GM12878 (cell line): ENCODE results near the gene RP9. TPM values are rescaled to one million over a fixed set of nuclear protein-coding genes. Genes with fewer than 3 reads are reported as not detected.

Source experiments
- ATAC-seq: fragments of 200-7000 bp; cut with Tn5 transposase; 3 replicates; pipeline ENCODE4 v1.9.1; 2020; ENCODE audit warnings: mild to moderate bottlenecking, moderate library complexity
- BruUV-seq: library from RNA; stranded (reverse); fragments of 400-500 nt; replicated peaks from 2 replicates; lab custom pipeline; 2021; lab: Mats Ljungman, UMichigan
- CTCF ChIA-PET: fragments of 300-600 bp; sonication (Branson Sonifier 250); formaldehyde crosslinking; extraction: SDS; loops from one replicate; lab custom pipeline; 2021; ENCODE audit warnings: inconsistent platforms; lab: Yijun Ruan, JAX
- POLR2A ChIA-PET: fragments of 350-600 bp; formaldehyde crosslinking; extraction: SDS; loops from one replicate; lab custom pipeline; 2021; ENCODE audit warnings: inconsistent platforms; lab: Charles Lee
- RAD21 ChIA-PET: fragments of 300-600 bp; sonication (Branson Sonifier 250); formaldehyde crosslinking; loops from one replicate; lab custom pipeline; 2023; ENCODE audit warnings: antibody characterized with exemption; ENCODE audit not compliant: unreplicated experiment; lab: Charles Lee
- SMC1A ChIA-PET: fragments of 300-600 bp; sonication (Branson Sonifier 250); formaldehyde crosslinking; loops from one replicate; lab custom pipeline; 2023; ENCODE audit not compliant: unreplicated experiment, uncharacterized antibody; lab: Charles Lee
- DNase-seq: peaks from one replicate; pipeline ENCODE4 v3.0.0-alpha.2; 2011; ENCODE audit warnings: low read depth, low spot score
- FAIRE-seq: peaks from 3 replicates; lab custom pipeline; 2011; peaks lifted over from hg19 to GRCh38; lab: Jason Lieb, UNC
- H2AFZ ChIP-seq: 2 replicates; pipeline ENCODE4 v1.6.0; 2011; ENCODE audit warnings: low read depth, low read length, control low read depth; ENCODE audit not compliant: control insufficient read depth
- H3K27ac ChIP-seq: 2 replicates; pipeline ENCODE4 v1.5.1; 2011; ENCODE audit warnings: control low read depth; ENCODE audit not compliant: control insufficient read depth, insufficient read depth
- H3K27me3 ChIP-seq, 2 experiments: replicated peaks in 1 of 2; 2 replicates each; pipeline versions ENCODE4 v1.6.0 to v1.6.1; 2011; ENCODE audit warnings: low read length in 1 of 2; ENCODE audit not compliant: control insufficient read depth in 2 of 2, insufficient read depth in 2 of 2
- H3K36me3 ChIP-seq, 2 experiments: 2 replicates each; pipeline ENCODE4 v1.5.1; 2011; ENCODE audit warnings: low read length in 1 of 2; ENCODE audit not compliant: control insufficient read depth in 2 of 2, insufficient read depth in 2 of 2
- H3K4me1 ChIP-seq: 2 replicates; pipeline ENCODE4 v1.6.1; 2011; ENCODE audit warnings: mild to moderate bottlenecking, low read length, moderate library complexity, mixed read lengths; ENCODE audit not compliant: control insufficient read depth, insufficient read depth
- H3K4me2 ChIP-seq: 2 replicates; pipeline ENCODE4 v1.6.0; 2011; ENCODE audit warnings: control low read depth; ENCODE audit not compliant: control insufficient read depth, insufficient read depth
- H3K4me3 ChIP-seq: fragments of 200-600 bp; sonication (generic); 2 replicates; pipeline ENCODE4 v1.5.1; 2016
- H3K79me2 ChIP-seq: 2 replicates; pipeline ENCODE4 v1.6.0; 2011; ENCODE audit warnings: low read length; ENCODE audit not compliant: control insufficient read depth, insufficient read depth
- H3K9ac ChIP-seq: 2 replicates; pipeline ENCODE4 v1.8.0; 2011; ENCODE audit warnings: low read length, control low read depth, mixed read lengths; ENCODE audit not compliant: control insufficient read depth, insufficient read depth
- H3K9me3 ChIP-seq: replicated peaks from 3 replicates; pipeline ENCODE4 v1.5.1; 2011; ENCODE audit warnings: mild to moderate bottlenecking, low read length; ENCODE audit not compliant: control insufficient read depth, insufficient read depth
- H4K20me1 ChIP-seq: 2 replicates; pipeline ENCODE4 v1.6.0; 2011; ENCODE audit not compliant: control insufficient read depth, insufficient read depth
- EED ChIP-seq: sonication (generic); IDR thresholded peaks from 2 replicates; pipeline ENCODE4 v1.6.1; 2016; ENCODE audit warnings: antibody characterized with exemption, low read depth
- FOS ChIP-seq: IDR thresholded peaks from 3 replicates; pipeline ENCODE4 v1.6.1; 2011; ENCODE audit warnings: borderline replicate concordance; ENCODE audit not compliant: insufficient read length; ENCODE audit errors: extremely low read depth
- HDAC6 ChIP-seq: fragments of 200-600 bp; sonication (generic); IDR thresholded peaks from one replicate; pipeline ENCODE4 v1.8.0; 2017; ENCODE audit warnings: antibody characterized with exemption; ENCODE audit not compliant: unreplicated experiment
- IRF4 ChIP-seq: IDR thresholded peaks from 2 replicates; pipeline ENCODE4 v1.6.1; 2011; ENCODE audit warnings: low read depth, low read length
- NFYB ChIP-seq: IDR thresholded peaks from 2 replicates; pipeline ENCODE4 v1.6.1; 2011; ENCODE audit warnings: low read depth, mild to moderate bottlenecking, low read length, improper control_type of control experiment, moderate library complexity; ENCODE audit not compliant: insufficient read depth
- POU2F2 ChIP-seq: IDR thresholded peaks from 3 replicates; pipeline ENCODE4 v1.6.1; 2011; ENCODE audit warnings: low read depth, mild to moderate bottlenecking, low read length, borderline replicate concordance
- RBBP5 ChIP-seq: fragments of 200-600 bp; sonication (generic); conservative IDR thresholded peaks from 2 replicates; pipeline ENCODE4 v1.6.1; 2016
- RUNX3 ChIP-seq: IDR thresholded peaks from 2 replicates; pipeline ENCODE4 v1.6.1; 2012; ENCODE audit warnings: low read length, inconsistent platforms
- SMAD1 ChIP-seq: fragments of 450-650 bp; IDR thresholded peaks from 2 replicates; pipeline ENCODE4 v1.6.1; 2018; ENCODE audit warnings: mild to moderate bottlenecking, low read depth; ENCODE audit not compliant: partially characterized antibody
- SMAD5 ChIP-seq: IDR thresholded peaks from 2 replicates; pipeline ENCODE4 v1.6.1; 2016; ENCODE audit warnings: antibody characterized with exemption, low read depth
- SMARCA5 ChIP-seq: fragments of 450-650 bp; IDR thresholded peaks from 2 replicates; pipeline ENCODE4 v1.6.1; 2017; ENCODE audit warnings: mild to moderate bottlenecking
- SPI1 ChIP-seq: IDR thresholded peaks from 2 replicates; pipeline ENCODE4 v1.6.1; 2011; ENCODE audit warnings: low read depth, mild to moderate bottlenecking, low read length, moderate library complexity, borderline replicate concordance; ENCODE audit not compliant: insufficient read depth
- TAF1 ChIP-seq: IDR thresholded peaks from 2 replicates; pipeline ENCODE4 v1.6.1; 2011; ENCODE audit warnings: mild to moderate bottlenecking, low read depth, low read length, borderline replicate concordance
- TBL1XR1 ChIP-seq: IDR thresholded peaks from 2 replicates; pipeline ENCODE4 v1.6.1; 2012; ENCODE audit warnings: low read depth, low read length, improper control_type of control experiment
- ZNF207 ChIP-seq: fragments of 450-650 bp; IDR thresholded peaks from 2 replicates; pipeline ENCODE4 v1.6.1; 2014; ENCODE audit warnings: antibody characterized with exemption, mild to moderate bottlenecking, borderline replicate concordance
- WGBS: methylation state at CpG from one replicate; pipeline ENCODE4 v1.1.6; 2016; ENCODE audit warnings: low lambda C conversion rate; ENCODE audit not compliant: insufficient replicate concordance, insufficient coverage; ENCODE audit errors: missing lambda C conversion rate; 5-methylcytosine and 5-hydroxymethylcytosine counted together
- in situ Hi-C: fragments of 300-500 bp; cut with MboI; formaldehyde crosslinking; loops from 9 replicates; pipeline ENCODE4 v1.14.3; 2018; ENCODE audit warnings: mixed read lengths
- intact Hi-C: fragments of 100-400 bp; cut with micrococcal nuclease; formaldehyde crosslinking; loops from one replicate; pipeline ENCODE4 v1.14.2; 2022; ENCODE audit not compliant: unreplicated experiment
- polyA plus RNA-seq, 11 experiments: library from polyadenylated mRNA; depleted of rRNA in 4 of 11; unstranded in 6 of 11; stranded (reverse) in 5 of 11; fragments of >200 nt; fragmentation: Nextera tagmentation in 4 of 11; fragmentation: Illumina TruSeq in 1 of 11; extraction: Ambion mirVana in 4 of 11; extraction: Trizol in 1 of 11; gene quantifications; 1 replicate in 1 of 11; 2 replicates in 10 of 11; pipeline versions ENCODE4 v1.2.1 to v1.2.3, GENCODE V29; 2011 to 2016; ENCODE audit warnings: inconsistent platforms in 2 of 11, missing spikeins in 2 of 11, low read depth in 1 of 11
- total RNA-seq, 4 experiments: library from RNA; depleted of rRNA in 3 of 4; stranded (reverse); fragments of >200 nt in 3 of 4; fragmentation: Illumina TruSeq in 1 of 4; extraction: Trizol in 1 of 4; gene quantifications; 2 replicates each; pipeline versions ENCODE4 v1.2.1 to v1.2.3, GENCODE V29; 2013 to 2021
- TF ChIP-seq, protein P1 (sequence below): fragments of 450-650 bp; formaldehyde crosslinking; IDR thresholded peaks from 2 replicates; pipeline ENCODE4 v1.4.0; 2022; ENCODE audit warnings: mild to moderate bottlenecking, moderate library complexity

Gene RP9
- total and polyA plus RNA-seq, 10 of the 15 experiments (the other 5 are each of a cell fraction or from before 2014, with no cell fraction given) = 7.6 to 25.3 (median 16.9) TPM

DNA sequence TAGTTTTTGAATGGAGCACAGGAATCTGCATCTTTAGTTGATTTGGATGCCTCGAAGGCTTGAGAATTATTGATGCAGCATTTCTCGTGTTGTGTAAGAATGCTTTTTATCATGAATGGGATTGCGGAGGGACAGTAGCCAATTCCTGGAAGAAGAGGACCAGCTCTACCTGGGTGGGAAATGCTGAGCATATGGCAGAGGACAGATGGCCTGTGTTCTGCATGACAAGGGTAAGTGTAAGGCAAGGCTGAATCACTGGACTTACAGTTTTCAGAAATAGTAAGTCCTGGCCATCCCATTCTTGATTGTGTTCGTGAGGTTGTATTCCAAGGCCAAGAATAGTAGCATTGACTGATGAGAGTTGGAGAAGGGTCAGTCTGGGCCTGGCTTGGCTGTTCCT is 15.9 kb downstream of the RP9 start:
- no peaks in the 10 kb centered on the region for H3K4me1 ChIP-seq
- POLR2A ChIA-PET = no interaction called here
- no peak for TF ChIP-seq SMAD1
- TF ChIP-seq ZNF207 = no peak
- TF ChIP-seq, protein P1, sequence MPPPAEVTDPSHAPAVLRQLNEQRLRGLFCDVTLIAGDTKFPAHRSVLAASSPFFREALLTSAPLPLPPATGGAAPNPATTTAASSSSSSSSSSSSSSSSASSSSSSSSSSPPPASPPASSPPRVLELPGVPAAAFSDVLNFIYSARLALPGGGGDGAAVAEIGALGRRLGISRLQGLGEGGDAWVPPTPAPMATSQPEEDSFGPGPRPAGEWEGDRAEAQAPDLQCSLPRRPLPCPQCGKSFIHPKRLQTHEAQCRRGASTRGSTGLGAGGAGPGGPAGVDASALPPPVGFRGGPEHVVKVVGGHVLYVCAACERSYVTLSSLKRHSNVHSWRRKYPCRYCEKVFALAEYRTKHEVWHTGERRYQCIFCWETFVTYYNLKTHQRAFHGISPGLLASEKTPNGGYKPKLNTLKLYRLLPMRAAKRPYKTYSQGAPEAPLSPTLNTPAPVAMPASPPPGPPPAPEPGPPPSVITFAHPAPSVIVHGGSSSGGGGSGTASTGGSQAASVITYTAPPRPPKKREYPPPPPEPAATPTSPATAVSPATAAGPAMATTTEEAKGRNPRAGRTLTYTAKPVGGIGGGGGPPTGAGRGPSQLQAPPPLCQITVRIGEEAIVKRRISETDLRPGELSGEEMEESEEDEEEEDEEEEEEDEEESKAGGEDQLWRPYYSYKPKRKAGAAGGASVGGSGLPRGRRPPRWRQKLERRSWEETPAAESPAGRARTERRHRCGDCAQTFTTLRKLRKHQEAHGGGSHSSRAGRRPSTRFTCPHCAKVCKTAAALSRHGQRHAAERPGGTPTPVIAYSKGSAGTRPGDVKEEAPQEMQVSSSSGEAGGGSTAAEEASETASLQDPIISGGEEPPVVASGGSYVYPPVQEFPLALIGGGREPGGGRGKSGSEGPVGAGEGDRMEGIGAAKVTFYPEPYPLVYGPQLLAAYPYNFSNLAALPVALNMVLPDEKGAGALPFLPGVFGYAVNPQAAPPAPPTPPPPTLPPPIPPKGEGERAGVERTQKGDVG = no peak
- TF ChIP-seq SPI1 = no peak
- TF ChIP-seq EED = no peak
- no peak for TF ChIP-seq RUNX3
- TF ChIP-seq SMAD5 = no peak
- no peak for TF ChIP-seq IRF4
- TF ChIP-seq RBBP5 = no peak
- no peak for TF ChIP-seq SMARCA5
- TF ChIP-seq NFYB = no peak
- TF ChIP-seq TAF1 = no peak
- TF ChIP-seq TBL1XR1 = no peak
- no peak for TF ChIP-seq FOS
- TF ChIP-seq HDAC6 = no peak
- no peak for TF ChIP-seq POU2F2
- TF ChIP-seq, all 136 proteins: peak for 0
- no peak overlapping the region for H3K4me3 ChIP-seq
- H3K27me3 ChIP-seq = no peaks in the 10 kb centered on the region
- no peak overlapping the region for H3K27ac ChIP-seq
- H3K9me3 ChIP-seq = no peaks in the 10 kb centered on the region
- DNase-seq (no peak), FAIRE-seq (no peak), ATAC-seq (no peak)
- ChIA-PET RAD21 (no interaction called here), SMC1A (interaction anchor here (2.3 kb wide), 1 partner anchor 20 kb away, joined by 6 read pairs; no protein-coding TSS in a partner anchor), CTCF (interaction anchor here (2.1 kb wide), 1 partner anchor 14 kb away, joined by 6 read pairs; no protein-coding TSS in a partner anchor)
- intact Hi-C loops (no loop called here), in situ Hi-C loops (no loop called here)
- 97% methylated on average over 4 of the region's 4 CpGs for WGBS
- H4K20me1 ChIP-seq = no peaks in the 10 kb centered on the region
- no peak overlapping the region for H3K4me2 ChIP-seq
- no TSS peak for BruUV-seq
- no peak overlapping the region for H2AFZ ChIP-seq
- no peak overlapping the region for H3K9ac ChIP-seq
- H3K79me2 ChIP-seq = no peaks in the 10 kb centered on the region
- peaks cover 4 to 5% of the 10 kb centered on the region in 2 experiments; a peak in 2 of 4 replicates for H3K36me3 ChIP-seq
